GM12872 (cell line): ENCODE results near the gene RAI2.

Experiments used
- CTCF ChIP-seq: IDR thresholded peaks from 3 replicates; pipeline ENCODE4 v1.5.1; 2011; ENCODE audit warnings: low read depth, mild to moderate bottlenecking, low read length, moderate library complexity; ENCODE audit not compliant: insufficient read depth

The RAI2 gene

GRCh38 chrX:17829566-17829965, 31.5 kb downstream of the RAI2 start:
- TF ChIP-seq CTCF, result no peak

GRCh38 chrX:17828171-17828570, 32.9 kb downstream of the RAI2 start:
- TF ChIP-seq CTCF, result no peak

- TF ChIP-seq CTCF, result no peak
These were observed 34.2 kb downstream of the RAI2 start for GRCh38 chrX:17826609-17827496.

GRCh38 chrX:17824980-17825379, 36.1 kb downstream of the RAI2 start:
- TF ChIP-seq CTCF, result no peak

- no peak for TF ChIP-seq CTCF
These were observed 38.7 kb downstream of the RAI2 start for GRCh38 chrX:17822351-17822750.

GRCh38 chrX:17820100-17820499, 41.0 kb downstream of the RAI2 start:
- TF ChIP-seq CTCF, result no peak

- no peak for TF ChIP-seq CTCF
These were observed 42.4 kb downstream of the RAI2 start for GRCh38 chrX:17818726-17819125.

- TF ChIP-seq CTCF, result no peak
These were observed 43.8 kb downstream of the RAI2 start for GRCh38 chrX:17817251-17817650.
